SH-SY5Y (cell line): ENCODE data around the gene LCTL.

ENCODE experiments used
- GATA2 ChIP-seq: IDR thresholded peaks from 2 replicates; pipeline ENCODE4 v1.6.1; 2011; ENCODE audit warnings: mild to moderate bottlenecking, low read depth, low read length
- GATA3 ChIP-seq: IDR thresholded peaks from 2 replicates; pipeline ENCODE4 v1.6.1; 2011; ENCODE audit warnings: low read depth, mild to moderate bottlenecking, low read length, moderate library complexity

GRCh38 chr15:66503780-66504562, 61.8 kb downstream of the LCTL start:
- TF ChIP-seq GATA3 (no peak), GATA2 (no peak)
